Fibroblast of skin of scalp (primary cell): ENCODE data around the gene TSPYL4.

Experiments
- DNase-seq: peaks from one replicate; pipeline ENCODE4 v3.0.0-alpha.2; 2013

Gene TSPYL4

GRCh38 chr6:116221911-116222310 lies 32.0 kb downstream of the TSPYL4 start:
- DNase-seq, result peak; percentile 53

- DNase-seq, result peak; percentile 76
Measured at GRCh38 chr6:116221067-116221466, 32.8 kb downstream of the TSPYL4 start.

GRCh38 chr6:116218866-116219265 lies 35.0 kb downstream of the TSPYL4 start:
- no peak for DNase-seq

GRCh38 chr6:116218172-116218633 lies 35.7 kb downstream of the TSPYL4 start:
- peak; percentile 40 for DNase-seq

- DNase-seq, result peak; percentile 70
Measured at GRCh38 chr6:116217069-116217468, 36.8 kb downstream of the TSPYL4 start.

- DNase-seq, result no peak
Measured at GRCh38 chr6:116215414-116215813, 38.5 kb downstream of the TSPYL4 start.

GRCh38 chr6:116214681-116215080 lies 39.2 kb downstream of the TSPYL4 start:
- DNase-seq, result no peak

GRCh38 chr6:116210750-116211425 lies 43.0 kb downstream of the TSPYL4 start:
- DNase-seq, result peak; percentile 46

- DNase-seq, result no peak
Measured at GRCh38 chr6:116210316-116210715, 43.6 kb downstream of the TSPYL4 start.

GRCh38 chr6:116208056-116208785 lies 45.7 kb downstream of the TSPYL4 start:
- DNase-seq, result peak; percentile 15

GRCh38 chr6:116206231-116206903 lies 47.5 kb downstream of the TSPYL4 start:
- DNase-seq, result peak; percentile 9

- peak; percentile 20 for DNase-seq
Measured at GRCh38 chr6:116205281-116205680, 48.6 kb downstream of the TSPYL4 start.

- DNase-seq, result no peak
Measured at GRCh38 chr6:116201538-116201937, 52.3 kb downstream of the TSPYL4 start.

GRCh38 chr6:116200619-116201249 lies 53.1 kb downstream of the TSPYL4 start:
- DNase-seq, result no peak
